HUES6 (cell line): ENCODE measurements around the gene CLK2.

Source experiments
- H3K27ac ChIP-seq: 2 replicates; pipeline ENCODE4 v1.7.0; 2013; ENCODE audit warnings: low read depth, mild to moderate bottlenecking, low read length, inconsistent platforms
- H3K27me3 ChIP-seq: 2 replicates; pipeline ENCODE4 v1.6.1; 2013; ENCODE audit warnings: low read length; ENCODE audit not compliant: control insufficient read depth, insufficient read depth
- H3K36me3 ChIP-seq: 2 replicates; pipeline ENCODE4 v1.6.1; 2013; ENCODE audit warnings: low read length; ENCODE audit not compliant: control insufficient read depth, insufficient read depth
- H3K4me1 ChIP-seq: 2 replicates; pipeline ENCODE4 v1.6.1; 2013; ENCODE audit warnings: low read length; ENCODE audit not compliant: control insufficient read depth, insufficient read depth
- H3K4me3 ChIP-seq: 2 replicates; pipeline ENCODE4 v1.5.1; 2013; ENCODE audit warnings: low read depth, low read length
- H3K9ac ChIP-seq: one replicate; pipeline ENCODE4 v1.6.1; 2013; ENCODE audit warnings: mild to moderate bottlenecking, low read length
- H3K9me3 ChIP-seq: 2 replicates; pipeline ENCODE4 v1.6.1; 2013; ENCODE audit warnings: low read depth, low read length; ENCODE audit not compliant: control insufficient read depth, insufficient read depth

The CLK2 gene

DNA sequence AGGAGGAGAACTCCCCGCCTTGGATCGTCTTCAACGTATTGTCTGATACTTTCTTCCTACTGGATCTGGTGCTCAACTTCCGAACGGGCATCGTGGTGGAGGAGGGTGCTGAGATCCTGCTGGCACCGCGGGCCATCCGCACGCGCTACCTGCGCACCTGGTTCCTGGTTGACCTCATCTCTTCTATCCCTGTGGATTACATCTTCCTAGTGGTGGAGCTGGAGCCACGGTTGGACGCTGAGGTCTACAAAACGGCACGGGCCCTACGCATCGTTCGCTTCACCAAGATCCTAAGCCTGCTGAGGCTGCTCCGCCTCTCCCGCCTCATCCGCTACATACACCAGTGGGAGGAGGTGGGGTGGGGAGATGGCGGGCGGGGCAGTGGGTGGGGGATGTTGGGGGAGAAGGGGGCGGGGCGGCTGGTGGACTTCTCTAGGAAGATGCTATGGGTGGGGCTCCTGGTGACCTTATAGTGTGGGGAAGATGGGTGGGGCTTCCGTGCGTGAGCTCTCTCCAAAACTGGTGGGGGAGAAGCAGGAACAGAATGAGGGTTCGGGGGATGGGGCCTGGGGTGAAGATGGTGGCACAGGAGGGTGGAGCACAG lies 9.3 kb upstream of the CLK2 start:
- Histone ChIP-seq H3K9me3 (no peaks in the 10 kb centered on the region), H3K9ac (no peak overlapping the region), H3K27me3 (no peaks in the 10 kb centered on the region), H3K4me1 (peaks cover 13% of the 10 kb centered on the region), H3K4me3 (no peak overlapping the region), H3K36me3 (no peaks in the 10 kb centered on the region; the same call in 1 of the 2 replicates), H3K27ac (no peak overlapping the region)

DNA sequence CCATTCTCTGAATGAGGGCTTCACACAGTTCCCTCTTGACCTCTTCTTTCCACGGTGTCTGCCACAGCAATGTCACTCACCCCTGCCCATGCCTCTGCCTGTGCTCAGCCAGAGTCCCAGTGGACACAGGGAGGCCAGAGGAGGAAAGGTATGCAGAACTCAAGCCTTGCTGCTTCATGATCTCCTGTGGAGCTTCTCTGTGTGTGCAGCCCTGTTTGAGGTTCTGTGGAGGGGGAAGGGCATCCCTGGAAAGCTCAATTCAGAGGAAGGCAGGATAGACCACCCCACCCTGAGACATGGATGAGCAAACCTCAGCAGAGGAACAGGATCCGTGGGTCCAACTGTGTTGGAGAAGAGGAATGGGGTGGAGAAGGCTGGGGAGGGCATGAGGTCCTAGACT lies 6.0 kb upstream of the CLK2 start:
- Histone ChIP-seq H3K27ac (no peak overlapping the region), H3K4me3 (no peak overlapping the region), H3K9ac (no peak overlapping the region)

DNA sequence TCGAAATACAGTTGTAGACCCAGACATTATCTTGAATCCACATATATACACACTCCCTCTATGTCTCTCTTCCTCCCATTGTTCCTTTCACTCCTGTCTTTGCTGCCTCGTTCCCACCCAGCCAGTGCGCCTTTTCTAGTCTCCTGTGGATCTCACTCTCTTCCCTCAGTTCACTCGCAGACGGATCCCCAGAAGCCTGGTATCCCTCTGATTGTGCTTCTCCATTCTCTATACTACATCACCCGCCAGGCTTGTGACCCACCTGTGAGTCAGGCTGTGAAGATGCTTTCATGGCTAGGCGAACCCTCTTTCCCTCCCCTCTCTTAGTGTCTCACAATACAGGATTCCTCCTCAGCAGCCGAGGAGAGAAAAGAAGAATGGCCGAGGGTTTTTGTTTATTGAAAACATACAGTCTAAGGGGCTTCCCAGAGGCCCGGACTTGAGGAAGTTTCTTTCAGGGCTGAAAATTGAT lies 5.4 kb upstream of the CLK2 start:
- Histone ChIP-seq H3K9ac (no peak overlapping the region), H3K27ac (no peak overlapping the region), H3K27me3 (no peaks in the 10 kb centered on the region), H3K4me1 (peaks cover 18% of the 10 kb centered on the region), H3K4me3 (peak overlapping the region; percentile 35), H3K36me3 (no peaks in the 10 kb centered on the region; the same call in 1 of the 2 replicates), H3K9me3 (no peaks in the 10 kb centered on the region)

More for the DNA sequence above, 6.0 kb upstream of the CLK2 start:
- no peaks in the 10 kb centered on the region; the same call in 1 of the 2 replicates for H3K36me3 ChIP-seq
- peaks cover 16% of the 10 kb centered on the region for H3K4me1 ChIP-seq
- no peaks in the 10 kb centered on the region for H3K27me3 ChIP-seq
- no peaks in the 10 kb centered on the region for H3K9me3 ChIP-seq

DNA sequence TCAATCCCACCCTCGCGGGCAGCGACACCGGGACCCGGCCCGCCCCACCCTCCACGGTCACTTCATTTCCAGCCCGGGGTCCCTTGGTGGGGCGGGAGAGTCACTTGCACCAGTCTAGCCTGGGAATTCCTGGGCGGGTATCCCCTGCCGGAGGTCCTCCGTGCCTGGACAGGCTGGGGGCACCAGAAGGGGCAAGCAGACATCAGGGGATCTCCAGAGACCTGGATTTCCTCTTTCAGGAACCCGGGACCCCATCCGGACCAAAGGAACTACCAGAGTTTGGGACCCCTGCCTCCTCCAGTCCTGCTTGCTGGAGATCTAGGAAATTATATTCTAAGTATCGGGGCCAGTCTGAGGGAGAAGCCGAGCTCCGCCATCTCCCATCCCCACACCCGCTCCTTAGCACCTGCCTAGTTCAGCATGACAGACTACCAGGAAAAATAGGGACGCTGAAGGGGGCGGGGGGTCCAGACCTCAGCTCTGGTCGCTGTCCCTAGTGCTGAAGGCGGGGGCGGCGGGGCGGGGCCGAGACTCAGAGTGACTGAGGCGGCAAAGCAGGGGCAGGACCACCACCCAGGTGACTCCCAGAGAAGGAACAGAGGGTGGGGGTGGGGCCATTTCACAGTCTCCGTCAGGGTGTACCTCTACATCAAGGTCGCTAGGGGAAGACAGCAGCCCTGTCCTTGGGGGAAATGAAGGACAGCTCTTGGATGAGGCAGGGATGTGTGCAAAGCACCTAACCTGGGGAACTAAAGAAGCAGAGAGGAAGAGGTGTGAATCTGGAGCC lies 4.8 kb upstream of the CLK2 start:
- no peak overlapping the region for H3K27ac ChIP-seq
- no peaks in the 10 kb centered on the region for H3K27me3 ChIP-seq
- peaks cover 20% of the 10 kb centered on the region for H3K4me1 ChIP-seq
- H3K36me3 ChIP-seq = no peaks in the 10 kb centered on the region; the same call in 1 of the 2 replicates
- no peaks in the 10 kb centered on the region for H3K9me3 ChIP-seq
- peak overlapping the region; percentile 88 for H3K4me3 ChIP-seq
- H3K9ac ChIP-seq = peak overlapping the region; percentile 63

DNA sequence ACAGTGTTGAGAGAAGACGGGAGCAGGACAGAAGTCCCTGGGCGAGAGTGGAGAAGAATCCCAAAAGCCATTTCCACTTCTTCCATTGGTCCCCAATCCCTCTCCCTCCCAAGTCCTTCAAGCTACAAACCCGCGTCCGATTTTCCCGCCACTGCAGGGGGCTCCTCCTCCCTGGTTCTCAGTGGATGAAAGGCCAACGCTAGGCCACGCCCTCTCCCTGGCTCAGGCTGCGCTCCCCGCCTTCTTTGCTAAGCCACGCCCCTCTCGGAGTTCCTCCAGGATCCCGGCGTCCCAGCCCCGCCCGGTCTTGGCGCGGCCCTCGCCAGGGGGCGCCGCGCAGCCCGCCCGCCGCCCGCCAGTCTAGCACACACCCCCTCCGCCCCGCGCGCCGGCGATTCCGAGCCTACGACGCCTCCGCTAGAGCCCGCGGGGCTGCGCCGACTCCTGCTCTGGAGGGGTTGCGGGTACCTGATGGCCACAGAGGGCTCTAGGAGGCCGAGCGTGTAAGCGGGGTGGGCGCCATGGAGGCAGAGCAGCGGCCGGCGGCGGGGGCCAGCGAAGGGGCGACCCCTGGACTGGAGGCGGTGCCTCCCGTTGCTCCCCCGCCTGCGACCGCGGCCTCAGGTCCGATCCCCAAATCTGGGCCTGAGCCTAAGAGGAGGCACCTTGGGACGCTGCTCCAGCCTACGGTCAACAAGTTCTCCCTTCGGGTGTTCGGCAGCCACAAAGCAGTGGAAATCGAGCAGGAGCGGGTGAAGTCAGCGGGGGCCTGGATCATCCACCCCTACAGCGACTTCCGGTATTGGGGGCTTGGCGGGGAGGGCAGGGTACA lies 4.0 kb upstream of the CLK2 start, which contains the start of gene HCN3:
HCN3 (plus strand) TSS at position 394 of the 832 bp plus-strand sequence; CDS start at position 522, 128 bp downstream.
- no peaks in the 10 kb centered on the region for H3K9me3 ChIP-seq
- no peaks in the 10 kb centered on the region for H3K27me3 ChIP-seq
- H3K4me1 ChIP-seq = peaks cover 23% of the 10 kb centered on the region
- peak within 1 kb of the TSS; percentile 88 for H3K4me3 ChIP-seq
- H3K9ac ChIP-seq = peak within 1 kb of the TSS; percentile 63
- H3K36me3 ChIP-seq = no peaks in the 10 kb centered on the region; the same call in 1 of the 2 replicates
- no peak within 1 kb of the TSS for H3K27ac ChIP-seq

DNA sequence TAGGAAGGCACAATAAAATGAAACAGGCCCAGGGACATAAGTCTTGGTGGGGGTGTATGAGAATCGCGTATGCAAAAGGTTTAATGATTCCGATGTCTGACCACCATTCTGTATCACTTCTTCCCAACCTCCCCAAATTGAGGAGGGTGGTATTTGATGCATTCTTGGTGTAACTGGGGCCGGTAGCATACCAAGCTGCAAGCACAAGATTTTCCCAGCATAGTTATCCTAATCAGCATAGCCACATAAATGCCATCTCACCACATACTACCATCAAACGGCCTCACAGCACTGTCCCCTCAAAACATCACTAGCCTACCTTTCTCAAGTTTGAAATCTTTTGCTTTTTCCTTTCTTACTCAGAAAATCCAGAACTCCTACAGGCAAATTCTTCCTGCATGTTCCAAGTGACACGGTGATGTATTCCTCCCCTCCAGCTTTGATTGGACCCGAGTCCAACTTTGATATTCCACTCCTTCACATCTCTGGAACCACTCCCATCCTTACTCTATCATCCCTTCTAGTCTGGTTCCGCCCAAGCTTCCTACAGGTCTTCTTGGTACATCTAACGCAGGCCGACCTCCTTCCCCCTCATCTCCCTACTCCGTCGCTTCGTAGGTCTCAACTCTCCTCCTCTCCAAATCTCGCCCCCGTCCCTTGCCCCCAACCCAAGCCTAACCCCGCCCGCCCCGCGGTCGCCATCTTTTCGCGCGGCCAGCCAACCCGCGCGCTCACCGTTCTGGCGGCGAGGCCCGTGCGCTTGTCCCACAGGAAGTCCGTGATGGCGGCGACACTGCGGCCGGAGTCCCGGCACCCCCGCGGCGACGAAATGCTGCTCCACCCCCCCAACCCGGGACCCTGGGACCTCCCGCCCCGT lies 600 bp downstream of the CLK2 start:
- Histone ChIP-seq H3K27ac (peak overlapping the region; percentile 82; the same call in 1 of the 2 replicates), H3K4me3 (peak overlapping the region; percentile 80), H3K9me3 (no peaks in the 10 kb centered on the region), H3K9ac (peak overlapping the region; percentile 87), H3K36me3 (peaks cover 37% of the 10 kb centered on the region), H3K4me1 (peaks cover 12% of the 10 kb centered on the region), H3K27me3 (no peaks in the 10 kb centered on the region)

DNA sequence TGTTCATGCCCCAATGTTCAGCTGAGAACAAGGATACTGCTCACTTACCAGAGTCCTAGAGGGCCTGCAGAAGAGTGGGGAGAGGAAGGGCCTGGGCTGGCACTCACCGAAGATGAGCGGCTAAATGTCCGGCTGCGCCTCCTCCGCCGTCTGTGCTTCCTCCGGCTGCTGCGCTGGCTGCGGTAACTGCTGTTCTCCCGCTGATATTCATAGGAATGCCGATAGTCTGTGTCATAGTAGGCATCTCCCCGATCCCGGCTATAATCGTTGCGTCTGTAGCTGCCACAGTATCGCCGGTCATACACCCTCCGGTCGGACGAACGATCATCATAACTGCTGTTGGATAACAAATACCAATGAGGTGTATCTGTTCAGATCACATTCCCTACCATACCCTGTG lies 3.9 kb downstream of the CLK2 start:
- H3K4me3 ChIP-seq = no peak overlapping the region
- no peaks in the 10 kb centered on the region for H3K9me3 ChIP-seq
- no peak overlapping the region for H3K9ac ChIP-seq
- H3K27me3 ChIP-seq = no peaks in the 10 kb centered on the region
- H3K36me3 ChIP-seq = peaks cover 68% of the 10 kb centered on the region
- peaks cover 8% of the 10 kb centered on the region for H3K4me1 ChIP-seq
- H3K27ac ChIP-seq = no peak overlapping the region

DNA sequence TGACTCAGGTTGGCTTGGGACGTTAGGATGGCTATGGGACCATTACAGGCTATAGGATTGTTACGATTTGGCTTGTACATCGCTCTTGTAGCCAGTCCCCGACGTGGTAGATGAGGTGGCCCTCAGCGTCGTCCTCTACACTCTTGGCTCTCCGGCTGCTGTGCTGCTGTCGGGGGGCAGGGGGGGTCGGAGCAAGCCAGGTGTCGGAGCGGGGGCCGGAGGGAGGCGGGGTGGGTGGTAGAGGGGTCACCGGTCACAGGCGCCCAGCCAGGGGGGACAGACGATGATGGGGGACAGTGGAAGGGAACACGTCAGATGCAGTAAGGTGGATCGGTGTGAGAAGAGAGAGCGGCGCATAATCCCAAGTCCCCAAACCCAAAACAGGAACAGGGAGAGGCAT lies 4.7 kb downstream of the CLK2 start:
- H3K9me3 ChIP-seq = no peaks in the 10 kb centered on the region
- H3K27me3 ChIP-seq = no peaks in the 10 kb centered on the region
- peaks cover 6% of the 10 kb centered on the region for H3K4me1 ChIP-seq
- peaks cover 76% of the 10 kb centered on the region for H3K36me3 ChIP-seq
- no peak overlapping the region for H3K27ac ChIP-seq
- no peak overlapping the region for H3K9ac ChIP-seq
- H3K4me3 ChIP-seq = no peak overlapping the region

DNA sequence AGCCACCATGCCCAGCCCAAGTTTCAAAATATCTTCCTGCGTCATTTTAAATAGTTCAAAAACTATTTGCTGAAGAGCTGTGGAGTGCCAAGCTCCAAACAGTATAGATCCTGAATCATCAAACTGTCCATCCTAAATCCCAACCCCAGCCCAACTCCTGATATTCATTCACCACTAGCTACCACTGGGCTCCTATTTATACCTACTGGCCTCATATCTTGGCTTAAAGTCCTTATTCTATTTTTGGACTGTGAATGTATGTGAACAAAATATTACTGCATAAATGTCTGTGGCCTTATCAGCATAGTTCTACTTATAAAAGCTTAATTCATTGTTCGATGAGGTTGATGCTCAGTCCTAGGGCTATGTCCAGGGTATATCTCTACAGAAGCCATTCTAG lies 5.9 kb downstream of the CLK2 start:
- Histone ChIP-seq H3K36me3 (peaks cover 86% of the 10 kb centered on the region), H3K4me3 (no peak overlapping the region), H3K9me3 (no peaks in the 10 kb centered on the region), H3K9ac (no peak overlapping the region), H3K4me1 (peaks cover 6% of the 10 kb centered on the region), H3K27ac (no peak overlapping the region), H3K27me3 (no peaks in the 10 kb centered on the region)

DNA sequence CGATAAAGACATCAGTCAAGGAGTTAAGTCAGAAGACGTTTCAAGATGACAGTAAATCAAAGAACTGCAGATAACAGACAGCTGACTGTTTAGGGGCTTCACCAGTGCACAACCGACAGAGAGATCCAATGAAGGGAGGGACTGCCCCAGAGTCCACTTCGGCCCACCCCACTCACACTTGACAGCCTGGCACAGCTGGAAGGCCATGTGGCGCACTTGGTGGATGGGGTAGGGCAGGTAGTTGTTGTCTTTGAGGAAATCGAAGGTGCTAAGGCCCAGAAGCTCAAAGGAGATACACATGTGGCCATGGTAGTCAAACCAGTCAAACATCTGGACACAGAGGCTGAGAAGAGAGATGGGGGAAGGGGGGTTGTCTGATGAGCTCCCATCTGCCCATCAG lies 6.8 kb downstream of the CLK2 start:
- H3K4me3 ChIP-seq = no peak overlapping the region
- H3K4me1 ChIP-seq = 0 out of 2 replicates have a peak, but pooled peaks cover 3% of the 10 kb centered on the region
- no peak overlapping the region for H3K27ac ChIP-seq
- no peak overlapping the region for H3K9ac ChIP-seq
- H3K27me3 ChIP-seq = no peaks in the 10 kb centered on the region
- H3K9me3 ChIP-seq = no peaks in the 10 kb centered on the region
- peaks cover 83% of the 10 kb centered on the region for H3K36me3 ChIP-seq
